Measurements from ENCODE around the gene KIAA0408. TPM values are rescaled to one million over a fixed set of nuclear protein-coding genes. Genes with fewer than 3 reads are reported as not detected.
A peak's percentile ranks its signal among the peaks of the same experiment; 100 is the strongest.

The KIAA0408 gene
- 0.12 TPM for polyA plus RNA-seq (2013)

GRCh38 chr6:127459231-127459641, at the start of gene KIAA0408:
TSS of gene KIAA0408 (minus strand) at chr6:127459389. CDS start at chr6:127453981, 5,408 bp downstream.
- Histone ChIP-seq H3K4me1 (ENCODE audit: control extremely low read depth in 1 of 4, control insufficient read depth in 4 of 4, insufficient read depth in 4 of 4, low read length in 3 of 4) (peaks cover 0 to 10% (median 7%) of the 10 kb centered on the region in 4 experiments), H3K4me3 (ENCODE audit: control insufficient read depth in 1 of 7, extremely low read depth in 1 of 7, insufficient read depth in 4 of 7, low read depth in 2 of 7, low read length in 6 of 7) (no peak within 1 kb of the TSS), H3K27me3 (replicated peaks in 2 of 5; ENCODE audit: control insufficient read depth in 4 of 5, insufficient read depth in 5 of 5, low read length in 4 of 5) (no peaks in the 10 kb centered on the region), H3K9me3 (ENCODE audit: control extremely low read depth in 1 of 5, control insufficient read depth in 4 of 5, insufficient read depth in 2 of 5, low read depth in 1 of 5, low read length in 4 of 5) (no peaks in the 10 kb centered on the region), H3K36me3 (ENCODE audit: control insufficient read depth in 4 of 4, insufficient read depth in 4 of 4, low read length in 3 of 4) (no peaks in the 10 kb centered on the region), H3K27ac (ENCODE audit: insufficient read depth in 1 of 2, low read depth in 1 of 2, low read length in 2 of 2, poor library complexity in 1 of 2, severe bottlenecking in 2 of 2) (no peak within 1 kb of the TSS)
- ChIA-PET CTCF (interaction anchor here (1.3 to 2.0 kb wide), 4 partner anchors 21 to 155 kb away, joined by 4 to 5 read pairs (median 4); no protein-coding TSS in a partner anchor), POLR2A (no interaction called here)
- 90% methylated on average over 4 of the region's 4 CpGs for WGBS (ENCODE audit: insufficient coverage)
- no peak for DNase-seq

- Histone ChIP-seq H3K9me3 (ENCODE audit: control extremely low read depth in 1 of 5, control insufficient read depth in 4 of 5, insufficient read depth in 2 of 5, low read depth in 1 of 5, low read length in 4 of 5) (no peaks in the 10 kb centered on the region), H3K4me3 (ENCODE audit: control insufficient read depth in 1 of 7, extremely low read depth in 1 of 7, insufficient read depth in 4 of 7, low read depth in 2 of 7, low read length in 6 of 7) (no peak overlapping the region), H3K27ac (ENCODE audit: insufficient read depth in 1 of 2, low read depth in 1 of 2, low read length in 2 of 2, poor library complexity in 1 of 2, severe bottlenecking in 2 of 2) (no peak overlapping the region), H3K27me3 (replicated peaks in 2 of 5; ENCODE audit: control insufficient read depth in 4 of 5, insufficient read depth in 5 of 5, low read length in 4 of 5) (peaks cover 0 to 3% (median 0%) of the 10 kb centered on the region in 5 experiments), H3K4me1 (ENCODE audit: control extremely low read depth in 1 of 4, control insufficient read depth in 4 of 4, insufficient read depth in 4 of 4, low read length in 3 of 4) (no peaks in the 10 kb centered on the region), H3K36me3 (ENCODE audit: control insufficient read depth in 4 of 4, insufficient read depth in 4 of 4, low read length in 3 of 4) (no peaks in the 10 kb centered on the region)
- ChIA-PET CTCF (interaction anchor here (0.6 to 1.5 kb wide), 2 partner anchors 14 to 41 kb away, joined by 3 to 5 read pairs; no protein-coding TSS in a partner anchor), POLR2A (no interaction called here)
- DNase-seq = no peak
- WGBS (ENCODE audit: insufficient coverage) = no CpG with 5 or more reads among the region's 1 CpG
Observed at GRCh38 chr6:127506894-127507293, 47.7 kb upstream of the KIAA0408 start.

- Histone ChIP-seq H3K4me1 (ENCODE audit: control extremely low read depth in 1 of 4, control insufficient read depth in 4 of 4, insufficient read depth in 4 of 4, low read length in 3 of 4) (no peaks in the 10 kb centered on the region), H3K4me3 (ENCODE audit: control insufficient read depth in 1 of 7, extremely low read depth in 1 of 7, insufficient read depth in 4 of 7, low read depth in 2 of 7, low read length in 6 of 7) (no peak overlapping the region), H3K27me3 (replicated peaks in 2 of 5; ENCODE audit: control insufficient read depth in 4 of 5, insufficient read depth in 5 of 5, low read length in 4 of 5) (no peaks in the 10 kb centered on the region), H3K36me3 (ENCODE audit: control insufficient read depth in 4 of 4, insufficient read depth in 4 of 4, low read length in 3 of 4) (no peaks in the 10 kb centered on the region), H3K9me3 (ENCODE audit: control extremely low read depth in 1 of 5, control insufficient read depth in 4 of 5, insufficient read depth in 2 of 5, low read depth in 1 of 5, low read length in 4 of 5) (no peaks in the 10 kb centered on the region), H3K27ac (ENCODE audit: insufficient read depth in 1 of 2, low read depth in 1 of 2, low read length in 2 of 2, poor library complexity in 1 of 2, severe bottlenecking in 2 of 2) (no peak overlapping the region)
- ChIA-PET POLR2A (no interaction called here), CTCF (interaction anchor here (0.7 to 1.2 kb wide), 2 partner anchors 11 to 13 kb away, joined by 3 to 4 read pairs; no protein-coding TSS in a partner anchor)
- WGBS (ENCODE audit: insufficient coverage) = 100% methylated on average over 3 of the region's 3 CpGs
- no peak for DNase-seq
Observed at GRCh38 chr6:127503022-127503421, 43.8 kb upstream of the KIAA0408 start.

- no peak overlapping the region for H3K4me3 ChIP-seq (ENCODE audit: control insufficient read depth in 1 of 7, extremely low read depth in 1 of 7, insufficient read depth in 4 of 7, low read depth in 2 of 7, low read length in 6 of 7)
- no peaks in the 10 kb centered on the region for H3K27me3 ChIP-seq (replicated peaks in 2 of 5; ENCODE audit: control insufficient read depth in 4 of 5, insufficient read depth in 5 of 5, low read length in 4 of 5)
- CTCF ChIA-PET = interaction anchor here (1.2 kb wide), 1 partner anchor 16 kb away, joined by 4 read pairs; no protein-coding TSS in a partner anchor
- H3K4me1 ChIP-seq (ENCODE audit: control extremely low read depth in 1 of 4, control insufficient read depth in 4 of 4, insufficient read depth in 4 of 4, low read length in 3 of 4) = peaks cover 0 to 3% (median 0%) of the 10 kb centered on the region in 4 experiments
- H3K9me3 ChIP-seq (ENCODE audit: control extremely low read depth in 1 of 5, control insufficient read depth in 4 of 5, insufficient read depth in 2 of 5, low read depth in 1 of 5, low read length in 4 of 5) = no peaks in the 10 kb centered on the region
- no peak for DNase-seq
- 100% methylated on average over 1 of the region's 1 CpG for WGBS (ENCODE audit: insufficient coverage)
- POLR2A ChIA-PET = no interaction called here
- H3K36me3 ChIP-seq (ENCODE audit: control insufficient read depth in 4 of 4, insufficient read depth in 4 of 4, low read length in 3 of 4) = no peaks in the 10 kb centered on the region
- no peak overlapping the region for H3K27ac ChIP-seq (ENCODE audit: insufficient read depth in 1 of 2, low read depth in 1 of 2, low read length in 2 of 2, poor library complexity in 1 of 2, severe bottlenecking in 2 of 2)
Observed at GRCh38 chr6:127497410-127497809, 38.2 kb upstream of the KIAA0408 start.

- Histone ChIP-seq H3K36me3 (ENCODE audit: control insufficient read depth in 4 of 4, insufficient read depth in 4 of 4, low read length in 3 of 4) (no peaks in the 10 kb centered on the region), H3K9me3 (ENCODE audit: control extremely low read depth in 1 of 5, control insufficient read depth in 4 of 5, insufficient read depth in 2 of 5, low read depth in 1 of 5, low read length in 4 of 5) (no peaks in the 10 kb centered on the region), H3K27me3 (replicated peaks in 2 of 5; ENCODE audit: control insufficient read depth in 4 of 5, insufficient read depth in 5 of 5, low read length in 4 of 5) (no peaks in the 10 kb centered on the region), H3K4me1 (ENCODE audit: control extremely low read depth in 1 of 4, control insufficient read depth in 4 of 4, insufficient read depth in 4 of 4, low read length in 3 of 4) (peaks cover 0 to 3% (median 0%) of the 10 kb centered on the region in 4 experiments), H3K27ac (ENCODE audit: insufficient read depth in 1 of 2, low read depth in 1 of 2, low read length in 2 of 2, poor library complexity in 1 of 2, severe bottlenecking in 2 of 2) (no peak overlapping the region), H3K4me3 (ENCODE audit: control insufficient read depth in 1 of 7, extremely low read depth in 1 of 7, insufficient read depth in 4 of 7, low read depth in 2 of 7, low read length in 6 of 7) (no peak overlapping the region)
- DNase-seq = no peak
- WGBS (ENCODE audit: insufficient coverage) = no CpG with 5 or more reads among the region's 1 CpG
- ChIA-PET POLR2A (no interaction called here), CTCF (interaction anchor here (1.2 to 1.5 kb wide), 2 partner anchors 17 to 21 kb away, joined by 4 read pairs; no protein-coding TSS in a partner anchor)
Observed at GRCh38 chr6:127496471-127496870, 37.3 kb upstream of the KIAA0408 start.

- ChIA-PET CTCF (interaction anchor here (2.0 kb wide), 1 partner anchor 21 kb away, joined by 9 read pairs; no protein-coding TSS in a partner anchor), POLR2A (no interaction called here)
- Histone ChIP-seq H3K36me3 (ENCODE audit: control insufficient read depth in 4 of 4, insufficient read depth in 4 of 4, low read length in 3 of 4) (no peaks in the 10 kb centered on the region), H3K27ac (ENCODE audit: insufficient read depth in 1 of 2, low read depth in 1 of 2, low read length in 2 of 2, poor library complexity in 1 of 2, severe bottlenecking in 2 of 2) (no peak overlapping the region), H3K9me3 (ENCODE audit: control extremely low read depth in 1 of 5, control insufficient read depth in 4 of 5, insufficient read depth in 2 of 5, low read depth in 1 of 5, low read length in 4 of 5) (peaks cover 0 to 7% (median 2%) of the 10 kb centered on the region in 5 experiments), H3K27me3 (replicated peaks in 2 of 5; ENCODE audit: control insufficient read depth in 4 of 5, insufficient read depth in 5 of 5, low read length in 4 of 5) (no peaks in the 10 kb centered on the region), H3K4me3 (ENCODE audit: control insufficient read depth in 1 of 7, extremely low read depth in 1 of 7, insufficient read depth in 4 of 7, low read depth in 2 of 7, low read length in 6 of 7) (no peak overlapping the region), H3K4me1 (ENCODE audit: control extremely low read depth in 1 of 4, control insufficient read depth in 4 of 4, insufficient read depth in 4 of 4, low read length in 3 of 4) (peaks cover 0 to 3% (median 0%) of the 10 kb centered on the region in 4 experiments)
- peak in 1 of 3 donors; percentile 24 for DNase-seq
Observed at GRCh38 chr6:127494240-127494767, 35.1 kb upstream of the KIAA0408 start.

- peaks cover 0 to 7% (median 2%) of the 10 kb centered on the region in 5 experiments for H3K9me3 ChIP-seq (ENCODE audit: control extremely low read depth in 1 of 5, control insufficient read depth in 4 of 5, insufficient read depth in 2 of 5, low read depth in 1 of 5, low read length in 4 of 5)
- DNase-seq = no peak
- H3K27ac ChIP-seq (ENCODE audit: insufficient read depth in 1 of 2, low read depth in 1 of 2, low read length in 2 of 2, poor library complexity in 1 of 2, severe bottlenecking in 2 of 2) = no peak overlapping the region
- H3K4me1 ChIP-seq (ENCODE audit: control extremely low read depth in 1 of 4, control insufficient read depth in 4 of 4, insufficient read depth in 4 of 4, low read length in 3 of 4) = peaks cover 0 to 1% (median under 1%) of the 10 kb centered on the region in 4 experiments
- H3K27me3 ChIP-seq (replicated peaks in 2 of 5; ENCODE audit: control insufficient read depth in 4 of 5, insufficient read depth in 5 of 5, low read length in 4 of 5) = no peaks in the 10 kb centered on the region
- WGBS (ENCODE audit: insufficient coverage) = 100% methylated on average over 1 of the region's 1 CpG
- ChIA-PET POLR2A (no interaction called here), CTCF (interaction anchor here (1.0 to 1.4 kb wide), 3 partner anchors 21 to 49 kb away, joined by 3 to 5 read pairs (median 3); no protein-coding TSS in a partner anchor)
- no peak overlapping the region for H3K4me3 ChIP-seq (ENCODE audit: control insufficient read depth in 1 of 7, extremely low read depth in 1 of 7, insufficient read depth in 4 of 7, low read depth in 2 of 7, low read length in 6 of 7)
- H3K36me3 ChIP-seq (ENCODE audit: control insufficient read depth in 4 of 4, insufficient read depth in 4 of 4, low read length in 3 of 4) = no peaks in the 10 kb centered on the region
Observed at GRCh38 chr6:127489248-127489647, 30.1 kb upstream of the KIAA0408 start.
